Smooth muscle cell (in vitro differentiated cells): ENCODE measurements around the gene FAM90A1. TPM values are rescaled to one million over a fixed set of nuclear protein-coding genes. Genes with fewer than 3 reads are reported as not detected.
"Not testable (repeated sequence)": the region's sequence is repeated elsewhere in the genome, so short reads cannot be mapped to it uniquely, and the experiment has no call there.

ENCODE experiments used
- DNase-seq: peaks from one replicate; lab custom pipeline; 2025; ENCODE audit not compliant: unreplicated experiment; lab: John Stamatoyannopoulos, UW
- H2AFZ ChIP-seq: fragments of 200-600 bp; sonication (generic); 2 replicates; pipeline ENCODE4 v1.6.0; 2016; ENCODE audit warnings: antibody characterized with exemption, low read depth, mild to moderate bottlenecking
- H3F3A ChIP-seq: fragments of 200-600 bp; sonication (generic); 2 replicates; pipeline ENCODE4 v1.6.0; 2017; ENCODE audit warnings: antibody characterized with exemption, low read depth
- H3K27ac ChIP-seq: fragments of 200-600 bp; sonication (generic); 2 replicates; pipeline ENCODE4 v1.5.1; 2016; ENCODE audit warnings: low read depth, mild to moderate bottlenecking
- H3K27me3 ChIP-seq: fragments of 200-600 bp; sonication (generic); 2 replicates; pipeline ENCODE4 v1.6.1; 2016; ENCODE audit warnings: low read depth, mild to moderate bottlenecking
- H3K36me3 ChIP-seq: fragments of 200-600 bp; sonication (generic); 2 replicates; pipeline ENCODE4 v1.5.1; 2016; ENCODE audit warnings: low read depth
- H3K4me1 ChIP-seq: fragments of 200-600 bp; sonication (generic); 2 replicates; pipeline ENCODE4 v1.5.1; 2016; ENCODE audit warnings: low read depth
- H3K4me2 ChIP-seq: fragments of 200-600 bp; sonication (generic); 2 replicates; pipeline ENCODE4 v1.6.0; 2016; ENCODE audit warnings: mild to moderate bottlenecking
- H3K4me3 ChIP-seq: fragments of 200-600 bp; sonication (generic); 2 replicates; pipeline ENCODE4 v1.5.1; 2016; ENCODE audit warnings: mild to moderate bottlenecking
- H3K79me2 ChIP-seq: fragments of 200-600 bp; sonication (generic); 2 replicates; pipeline ENCODE4 v1.6.0; 2016; ENCODE audit warnings: low read depth, mild to moderate bottlenecking
- H3K9ac ChIP-seq: fragments of 200-600 bp; sonication (generic); 2 replicates; pipeline ENCODE4 v1.6.0; 2016; ENCODE audit warnings: low read depth
- H3K9me3 ChIP-seq: fragments of 200-600 bp; sonication (generic); replicated peaks from 2 replicates; pipeline ENCODE4 v1.5.1; 2016; ENCODE audit warnings: low read depth
- H4K20me1 ChIP-seq: fragments of 200-600 bp; sonication (generic); 2 replicates; pipeline ENCODE4 v1.6.0; 2016; ENCODE audit warnings: low read depth
- WGBS: methylation state at CpG from one replicate; pipeline ENCODE4 v1.1.7; 2016; ENCODE audit warnings: low lambda C conversion rate; 5-methylcytosine and 5-hydroxymethylcytosine counted together
- polyA plus RNA-seq: library from polyadenylated mRNA; unstranded; fragments of >200 nt; fragmentation: Nextera tagmentation; extraction: Ambion mirVana; gene quantifications from 2 replicates; pipeline ENCODE4 v1.2.1, GENCODE V29; 2016
- total RNA-seq: library from RNA; depleted of rRNA; stranded (reverse); fragments of >200 nt; gene quantifications from 2 replicates; pipeline ENCODE4 v1.2.3, GENCODE V29; 2014

FAM90A1 gene
- total and polyA plus RNA-seq, 2 experiments from 2014 or later, result not detected

GRCh38 chr12:8251616-8252015 lies 24.2 kb upstream of the FAM90A1 start:
- H3K27me3 ChIP-seq, H3K9ac ChIP-seq, DNase-seq, H3K9me3 ChIP-seq, H2AFZ ChIP-seq, H3K4me3 ChIP-seq, H3K4me1 ChIP-seq, H4K20me1 ChIP-seq, H3K4me2 ChIP-seq, H3K79me2 ChIP-seq, H3K27ac ChIP-seq, H3K36me3 ChIP-seq, H3F3A ChIP-seq: not testable (repeated sequence)
- WGBS, result 49% methylated on average over 7 of the region's 7 CpGs

- H3K9ac ChIP-seq, H3K4me1 ChIP-seq, H3K4me2 ChIP-seq, H3K36me3 ChIP-seq, H2AFZ ChIP-seq, H3K27me3 ChIP-seq, DNase-seq, H4K20me1 ChIP-seq, H3K79me2 ChIP-seq, H3K9me3 ChIP-seq, H3K4me3 ChIP-seq, H3F3A ChIP-seq, H3K27ac ChIP-seq: not testable (repeated sequence)
- WGBS, result 56% methylated on average over 4 of the region's 4 CpGs
These were observed 19.6 kb upstream of the FAM90A1 start for GRCh38 chr12:8246941-8247535.

DNA sequence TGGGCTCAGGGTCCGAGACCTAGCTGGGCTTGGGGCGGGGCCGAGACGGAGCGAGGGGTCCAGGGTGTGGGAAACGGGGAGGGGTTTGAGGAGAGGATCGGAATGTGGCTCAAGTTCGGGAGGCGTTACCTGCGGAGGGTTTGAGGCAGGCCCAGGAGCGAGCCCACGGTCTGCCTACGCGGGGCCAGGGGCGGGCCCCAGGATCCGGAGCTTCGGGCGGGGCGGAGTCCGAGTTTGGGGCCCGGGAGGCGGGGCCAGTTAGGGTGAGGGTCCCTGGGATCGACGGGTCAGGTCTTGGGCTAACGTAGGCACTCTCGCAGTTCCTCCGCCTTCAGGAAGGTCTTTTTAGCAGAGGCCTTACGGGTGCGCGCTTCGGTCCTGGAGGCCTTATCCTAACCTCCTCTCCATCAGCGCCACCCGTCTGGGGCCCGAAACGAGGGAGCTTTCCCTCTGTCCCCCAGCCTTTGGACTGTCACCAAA lies 16.3 kb upstream of the FAM90A1 start:
- Histone ChIP-seq H3K27ac (peak overlapping the region; percentile 38), H3K4me2 (peak overlapping the region; percentile 86), H3K4me3 (peak overlapping the region; percentile 69), H2AFZ (peak overlapping the region; percentile 58), H3K9ac (peak overlapping the region; percentile 55)
- not testable (repeated sequence) for H3K36me3 ChIP-seq, H4K20me1 ChIP-seq, H3F3A ChIP-seq, H3K9me3 ChIP-seq, H3K79me2 ChIP-seq, H3K4me1 ChIP-seq, H3K27me3 ChIP-seq, DNase-seq
- 0% methylated on average over 8 of the region's 35 CpGs for WGBS

GRCh38 chr12:8242880-8243681 lies 15.7 kb upstream of the FAM90A1 start:
- H3K4me1 ChIP-seq, H3K79me2 ChIP-seq, H3K36me3 ChIP-seq, H4K20me1 ChIP-seq, H3F3A ChIP-seq, H3K27me3 ChIP-seq, H3K9me3 ChIP-seq: not testable (repeated sequence)
- DNase-seq, result peak; percentile 96
- Histone ChIP-seq H3K27ac (peak overlapping the region; percentile 93), H2AFZ (peak overlapping the region; percentile 63), H3K4me3 (peak overlapping the region; percentile 69), H3K9ac (peak overlapping the region; percentile 92), H3K4me2 (peak overlapping the region; percentile 87)
- 17% methylated on average over 6 of the region's 57 CpGs for WGBS

DNA sequence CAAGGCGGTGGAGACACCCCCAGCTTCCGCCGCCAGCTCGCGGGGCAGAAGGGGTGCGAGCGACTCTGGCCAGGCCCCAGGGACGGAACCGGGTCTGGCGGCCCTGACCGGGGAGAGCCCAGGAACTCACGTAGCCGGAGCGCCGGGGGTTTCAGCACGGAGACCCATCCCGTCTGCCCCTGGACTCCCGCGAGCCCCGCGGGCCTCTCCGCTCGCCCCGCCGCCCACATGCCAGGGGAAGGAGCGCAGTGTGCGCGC lies 15.1 kb upstream of the FAM90A1 start:
- DNase-seq, H4K20me1 ChIP-seq, H3F3A ChIP-seq, H3K36me3 ChIP-seq, H3K79me2 ChIP-seq, H3K27me3 ChIP-seq, H3K4me1 ChIP-seq, H3K9me3 ChIP-seq: not testable (repeated sequence)
- peak overlapping the region; percentile 87 for H3K4me2 ChIP-seq
- H3K27ac ChIP-seq, result peak overlapping the region; percentile 93
- under 1% methylated on average over 13 of the region's 28 CpGs for WGBS
- peak overlapping the region; percentile 63 for H2AFZ ChIP-seq
- H3K9ac ChIP-seq, result peak overlapping the region; percentile 92
- peak overlapping the region; percentile 69 for H3K4me3 ChIP-seq

- not testable (repeated sequence) for H3K4me1 ChIP-seq, H4K20me1 ChIP-seq, H3K79me2 ChIP-seq, H3K36me3 ChIP-seq, H3K9me3 ChIP-seq, H3K27me3 ChIP-seq, H3F3A ChIP-seq
- WGBS, result 9% methylated on average over 20 of the region's 20 CpGs
- Histone ChIP-seq H3K4me3 (peak overlapping the region; percentile 69), H3K27ac (peak overlapping the region; percentile 93), H3K4me2 (peak overlapping the region; percentile 87), H2AFZ (peak overlapping the region; percentile 63), H3K9ac (peak overlapping the region; percentile 92)
- DNase-seq, result peak; percentile 34
These were observed 14.7 kb upstream of the FAM90A1 start for GRCh38 chr12:8241917-8242621.

DNA sequence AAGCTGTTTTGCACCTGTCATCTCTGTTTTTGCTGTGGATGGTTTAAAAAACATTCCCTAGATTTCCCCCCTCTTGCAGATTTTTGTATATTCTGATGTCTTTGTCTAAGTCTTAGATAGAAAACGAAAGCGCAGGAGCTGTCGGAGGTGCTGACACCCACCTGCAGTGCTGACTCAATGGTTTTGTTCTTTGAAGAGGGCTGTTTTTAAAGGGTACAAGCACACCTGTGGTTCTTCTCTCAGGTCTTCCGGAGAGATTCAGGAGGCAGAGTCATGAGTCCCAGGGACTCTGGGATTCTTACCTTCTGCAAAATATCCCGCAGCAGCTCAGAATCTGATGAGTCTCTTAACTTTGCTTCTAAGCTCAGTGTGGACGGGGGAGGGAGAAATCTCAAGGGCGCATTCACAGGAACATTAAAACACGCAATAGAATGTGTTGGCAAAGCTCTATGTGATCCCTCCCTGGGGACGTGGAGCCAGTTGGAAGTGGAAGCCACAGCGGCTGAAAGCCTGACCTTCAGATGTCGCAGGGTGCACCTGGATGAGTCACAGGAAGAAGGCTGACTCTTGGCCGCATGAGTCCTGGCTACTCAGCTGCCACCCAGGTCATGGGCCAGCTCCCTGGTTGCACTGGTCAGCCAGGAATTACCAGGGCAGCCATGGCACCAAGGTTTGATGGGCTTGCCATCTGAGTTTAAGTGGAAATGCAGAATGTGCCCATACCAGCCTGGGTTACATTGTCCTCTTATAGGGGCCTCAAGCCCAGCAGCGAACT lies 13.1 kb upstream of the FAM90A1 start:
- H3K27ac ChIP-seq, H2AFZ ChIP-seq, H3K4me1 ChIP-seq, H4K20me1 ChIP-seq, H3K9me3 ChIP-seq, DNase-seq, H3F3A ChIP-seq, H3K4me3 ChIP-seq, H3K36me3 ChIP-seq, H3K9ac ChIP-seq, H3K79me2 ChIP-seq, H3K27me3 ChIP-seq, H3K4me2 ChIP-seq: not testable (repeated sequence)
- 74% methylated on average over 13 of the region's 13 CpGs for WGBS

DNA sequence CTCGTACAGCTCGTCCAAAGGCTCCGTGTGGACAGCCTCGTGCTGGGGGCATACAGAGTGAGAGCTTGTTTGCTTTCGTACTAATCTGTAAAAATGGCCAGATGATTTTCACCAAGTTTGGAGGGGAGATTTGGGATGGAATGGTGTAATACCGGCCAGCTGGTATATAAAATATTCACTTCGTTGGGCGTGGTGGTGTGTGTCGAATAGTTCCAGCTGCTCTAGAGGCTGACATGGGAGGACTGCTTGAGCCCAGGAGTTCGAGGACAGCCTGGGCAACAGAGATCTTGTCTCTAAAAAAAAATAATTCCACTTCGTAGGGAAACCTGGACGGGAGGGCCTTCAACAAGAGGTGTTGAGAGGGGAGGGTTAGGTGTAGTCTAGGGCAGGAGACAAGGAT lies 9.6 kb upstream of the FAM90A1 start:
- not testable (repeated sequence) for H3K27ac ChIP-seq, H3K27me3 ChIP-seq, H3K9ac ChIP-seq, H3K4me3 ChIP-seq, DNase-seq, H3K4me2 ChIP-seq, H2AFZ ChIP-seq, H3K4me1 ChIP-seq, H3K9me3 ChIP-seq, H3K79me2 ChIP-seq, H4K20me1 ChIP-seq, H3F3A ChIP-seq, H3K36me3 ChIP-seq
- 90% methylated on average over 12 of the region's 12 CpGs for WGBS
